ENCODE measurements around the gene ZNF138.

ZNF138 gene

GRCh38 chr7:64869912-64870562 lies 75.8 kb downstream of the ZNF138 start:
- DNase-seq (ENCODE audit: low read depth, low spot score) = no peak
- TF ChIP-seq POLR2AphosphoS5 (IDR thresholded peaks at IDR 0.05; ENCODE audit: borderline replicate concordance, low read depth, low read length) (no peak), FOXP2 (optimal IDR thresholded peaks at IDR 0.05; ENCODE audit: control extremely low read depth, extremely low read length, insufficient read depth) (no peak), EZH2 (IDR thresholded peaks at IDR 0.05) (no peak)
- Histone ChIP-seq H3K27ac (no peak overlapping the region), H3K9me3 (ENCODE audit: low read depth, low read length) (no peaks in the 10 kb centered on the region), H3K36me3 (ENCODE audit: insufficient read depth, low read length) (no peaks in the 10 kb centered on the region), H3K4me3 (no peak overlapping the region), H3K9ac (ENCODE audit: insufficient read length) (no peak overlapping the region)

DNA sequence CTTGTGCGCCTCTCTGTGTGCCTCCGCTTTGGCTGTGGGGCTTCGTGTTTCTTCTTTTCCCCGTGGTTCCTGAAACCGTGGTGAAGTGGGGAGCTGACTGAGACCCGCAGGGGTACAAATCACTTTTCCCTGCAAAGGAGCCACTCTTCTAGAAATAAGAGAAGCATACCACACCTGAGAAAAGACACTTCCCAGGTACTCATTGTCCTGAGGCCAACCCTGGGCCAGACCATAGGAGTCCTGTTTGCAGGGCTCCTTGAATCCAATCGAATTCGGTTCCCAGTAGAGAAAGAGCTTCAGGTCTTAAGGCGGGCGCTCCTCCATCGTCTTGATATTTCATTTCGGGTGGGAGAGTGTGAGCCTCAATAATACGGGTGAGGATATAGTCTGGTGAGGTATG lies 76.4 kb downstream of the ZNF138 start:
- no peak overlapping the region for H3K4me3 ChIP-seq
- no peak for DNase-seq (ENCODE audit: low read depth, low spot score)
- no peaks in the 10 kb centered on the region for H3K9me3 ChIP-seq (ENCODE audit: low read depth, low read length)
- no peak overlapping the region for H3K27ac ChIP-seq
- no peak overlapping the region for H3K9ac ChIP-seq (ENCODE audit: insufficient read length)
- no peaks in the 10 kb centered on the region for H3K36me3 ChIP-seq (ENCODE audit: insufficient read depth, low read length)
- TF ChIP-seq EZH2 (IDR thresholded peaks at IDR 0.05) = no peak
- TF ChIP-seq FOXP2 (optimal IDR thresholded peaks at IDR 0.05; ENCODE audit: control extremely low read depth, extremely low read length, insufficient read depth) = no peak
- TF ChIP-seq POLR2AphosphoS5 (IDR thresholded peaks at IDR 0.05; ENCODE audit: borderline replicate concordance, low read depth, low read length) = no peak

DNA sequence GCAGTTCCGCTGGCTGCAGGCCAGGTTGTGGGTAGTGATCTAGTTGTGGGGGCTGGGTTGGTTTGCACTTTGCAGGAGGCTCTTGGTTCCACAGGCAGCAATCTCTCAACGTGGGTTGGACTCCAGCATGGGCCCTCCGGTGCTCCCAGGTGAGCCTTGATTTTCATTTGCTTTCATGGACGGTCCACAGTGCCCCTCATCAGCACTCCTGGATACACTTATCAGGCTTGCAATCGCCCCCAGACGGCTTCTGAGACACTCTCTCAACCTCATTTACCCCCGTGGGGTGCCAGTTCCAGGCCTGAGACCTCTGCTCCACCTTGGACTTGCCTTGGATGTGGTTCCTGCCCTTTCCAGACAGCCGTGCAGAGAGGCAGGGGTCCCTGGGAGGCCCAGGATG lies 77.5 kb downstream of the ZNF138 start:
- H3K36me3 ChIP-seq (ENCODE audit: insufficient read depth, low read length) = no peaks in the 10 kb centered on the region
- DNase-seq (ENCODE audit: low read depth, low spot score) = no peak
- H3K27ac ChIP-seq = no peak overlapping the region
- no peaks in the 10 kb centered on the region for H3K9me3 ChIP-seq (ENCODE audit: low read depth, low read length)
- no peak overlapping the region for H3K4me3 ChIP-seq
- H3K9ac ChIP-seq (ENCODE audit: insufficient read length) = no peak overlapping the region
- TF ChIP-seq EZH2 (IDR thresholded peaks at IDR 0.05) (no peak), POLR2AphosphoS5 (IDR thresholded peaks at IDR 0.05; ENCODE audit: borderline replicate concordance, low read depth, low read length) (no peak), FOXP2 (optimal IDR thresholded peaks at IDR 0.05; ENCODE audit: control extremely low read depth, extremely low read length, insufficient read depth) (no peak)

- TF ChIP-seq POLR2AphosphoS5 (IDR thresholded peaks at IDR 0.05; ENCODE audit: borderline replicate concordance, low read depth, low read length) (no peak), FOXP2 (optimal IDR thresholded peaks at IDR 0.05; ENCODE audit: control extremely low read depth, extremely low read length, insufficient read depth) (no peak), EZH2 (IDR thresholded peaks at IDR 0.05) (no peak)
- H3K4me3 ChIP-seq = no peak overlapping the region
- H3K9ac ChIP-seq (ENCODE audit: insufficient read length) = no peak overlapping the region
- no peaks in the 10 kb centered on the region for H3K9me3 ChIP-seq (ENCODE audit: low read depth, low read length)
- H3K27ac ChIP-seq = no peak overlapping the region
- no peak for DNase-seq (ENCODE audit: low read depth, low spot score)
- no peaks in the 10 kb centered on the region for H3K36me3 ChIP-seq (ENCODE audit: insufficient read depth, low read length)
These were observed 78.3 kb downstream of the ZNF138 start for GRCh38 chr7:64872351-64873154.

DNA sequence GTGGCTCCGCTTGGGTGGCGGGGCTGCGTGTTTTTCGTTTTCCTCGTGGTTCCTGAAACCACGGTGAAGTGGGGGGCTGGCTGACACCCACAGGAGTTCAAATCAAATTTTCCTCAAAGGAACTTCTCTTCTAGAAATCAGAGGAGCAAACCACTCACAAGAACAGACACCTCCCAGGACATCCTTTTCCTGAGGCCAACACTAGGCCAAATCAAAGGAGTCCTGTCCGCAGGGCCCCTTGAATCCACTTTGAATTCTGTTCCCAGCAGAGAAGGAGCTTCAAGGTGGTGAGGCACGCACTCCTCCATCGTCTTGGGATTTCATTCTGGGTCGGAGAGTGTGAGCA lies 78.9 kb downstream of the ZNF138 start:
- Histone ChIP-seq H3K9ac (ENCODE audit: insufficient read length) (no peak overlapping the region), H3K9me3 (ENCODE audit: low read depth, low read length) (no peaks in the 10 kb centered on the region), H3K36me3 (ENCODE audit: insufficient read depth, low read length) (no peaks in the 10 kb centered on the region), H3K4me3 (no peak overlapping the region), H3K27ac (no peak overlapping the region)
- no peak for DNase-seq (ENCODE audit: low read depth, low spot score)
- no peak for TF ChIP-seq EZH2 (IDR thresholded peaks at IDR 0.05)
- no peak for TF ChIP-seq POLR2AphosphoS5 (IDR thresholded peaks at IDR 0.05; ENCODE audit: borderline replicate concordance, low read depth, low read length)
- TF ChIP-seq FOXP2 (optimal IDR thresholded peaks at IDR 0.05; ENCODE audit: control extremely low read depth, extremely low read length, insufficient read depth) = no peak

- TF ChIP-seq FOXP2 (optimal IDR thresholded peaks at IDR 0.05; ENCODE audit: control extremely low read depth, extremely low read length, insufficient read depth) = no peak
- TF ChIP-seq POLR2AphosphoS5 (IDR thresholded peaks at IDR 0.05; ENCODE audit: borderline replicate concordance, low read depth, low read length) = no peak
- no peak for TF ChIP-seq EZH2 (IDR thresholded peaks at IDR 0.05)
- Histone ChIP-seq H3K4me3 (no peak overlapping the region), H3K36me3 (ENCODE audit: insufficient read depth, low read length) (no peaks in the 10 kb centered on the region), H3K27ac (no peak overlapping the region), H3K9me3 (ENCODE audit: low read depth, low read length) (no peaks in the 10 kb centered on the region), H3K9ac (ENCODE audit: insufficient read length) (no peak overlapping the region)
- DNase-seq (ENCODE audit: low read depth, low spot score) = no peak
These were observed 79.3 kb downstream of the ZNF138 start for GRCh38 chr7:64873517-64873916.

DNA sequence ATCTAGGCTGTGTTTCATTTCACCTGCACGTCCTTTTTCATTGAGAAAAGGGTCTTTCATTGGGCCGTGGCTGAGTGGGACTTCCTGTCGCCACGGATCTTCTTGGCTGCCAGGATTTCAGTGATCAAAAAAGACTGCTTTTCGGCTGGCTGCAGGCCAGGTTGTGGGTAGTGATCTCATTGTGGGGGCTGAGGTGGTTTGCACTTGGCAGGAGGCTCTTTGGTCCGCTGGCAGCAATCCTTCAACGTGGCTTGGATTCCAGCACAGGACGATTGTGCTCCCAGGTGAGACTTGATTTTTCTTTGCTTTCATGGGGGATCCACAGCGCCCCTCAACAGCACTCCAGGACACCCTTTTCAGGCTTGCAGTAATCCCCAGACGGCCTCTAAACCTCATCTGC lies 79.9 kb downstream of the ZNF138 start:
- Histone ChIP-seq H3K9ac (ENCODE audit: insufficient read length) (no peak overlapping the region), H3K9me3 (ENCODE audit: low read depth, low read length) (no peaks in the 10 kb centered on the region), H3K27ac (no peak overlapping the region), H3K4me3 (no peak overlapping the region), H3K36me3 (ENCODE audit: insufficient read depth, low read length) (no peaks in the 10 kb centered on the region)
- TF ChIP-seq EZH2 (IDR thresholded peaks at IDR 0.05) = no peak
- no peak for TF ChIP-seq FOXP2 (optimal IDR thresholded peaks at IDR 0.05; ENCODE audit: control extremely low read depth, extremely low read length, insufficient read depth)
- TF ChIP-seq POLR2AphosphoS5 (IDR thresholded peaks at IDR 0.05; ENCODE audit: borderline replicate concordance, low read depth, low read length) = no peak
- no peak for DNase-seq (ENCODE audit: low read depth, low spot score)

- Histone ChIP-seq H3K4me3 (no peak overlapping the region), H3K9me3 (ENCODE audit: low read depth, low read length) (no peaks in the 10 kb centered on the region), H3K9ac (ENCODE audit: insufficient read length) (no peak overlapping the region), H3K36me3 (ENCODE audit: insufficient read depth, low read length) (no peaks in the 10 kb centered on the region), H3K27ac (no peak overlapping the region)
- TF ChIP-seq POLR2AphosphoS5 (IDR thresholded peaks at IDR 0.05; ENCODE audit: borderline replicate concordance, low read depth, low read length) = no peak
- TF ChIP-seq EZH2 (IDR thresholded peaks at IDR 0.05) = no peak
- TF ChIP-seq FOXP2 (optimal IDR thresholded peaks at IDR 0.05; ENCODE audit: control extremely low read depth, extremely low read length, insufficient read depth) = no peak
- no peak for DNase-seq (ENCODE audit: low read depth, low spot score)
These were observed 80.5 kb downstream of the ZNF138 start for GRCh38 chr7:64874562-64875250.
